HL-60 (cell line): ENCODE measurements around the gene SERTAD3.

Experiments used
- CTCF ChIP-seq: IDR thresholded peaks from one replicate; pipeline ENCODE4 v1.5.1; 2011; ENCODE audit warnings: low read length, control low read depth, inconsistent platforms; ENCODE audit not compliant: insufficient read depth
- GABPA ChIP-seq: IDR thresholded peaks from 2 replicates; pipeline ENCODE4 v1.6.1; 2012; ENCODE audit warnings: low read depth
- REST ChIP-seq: IDR thresholded peaks from 2 replicates; pipeline ENCODE4 v1.6.1; 2012; ENCODE audit warnings: low read depth; ENCODE audit not compliant: insufficient replicate concordance

GRCh38 chr19:40452016-40452415 is 7.9 kb upstream of the SERTAD3 start:
- TF ChIP-seq CTCF, result no peak
- TF ChIP-seq GABPA, result no peak
- no peak for TF ChIP-seq REST
